ENCODE data around the gene CYP2W1. TPM values are rescaled to one million over a fixed set of nuclear protein-coding genes. Genes with fewer than 3 reads are reported as not detected.
"Not testable (repeated sequence)": the region's sequence is repeated elsewhere in the genome, so short reads cannot be mapped to it uniquely, and the experiment has no call there.

Gene CYP2W1
- total RNA-seq, 1 donor from 2014 or later = not detected

DNA sequence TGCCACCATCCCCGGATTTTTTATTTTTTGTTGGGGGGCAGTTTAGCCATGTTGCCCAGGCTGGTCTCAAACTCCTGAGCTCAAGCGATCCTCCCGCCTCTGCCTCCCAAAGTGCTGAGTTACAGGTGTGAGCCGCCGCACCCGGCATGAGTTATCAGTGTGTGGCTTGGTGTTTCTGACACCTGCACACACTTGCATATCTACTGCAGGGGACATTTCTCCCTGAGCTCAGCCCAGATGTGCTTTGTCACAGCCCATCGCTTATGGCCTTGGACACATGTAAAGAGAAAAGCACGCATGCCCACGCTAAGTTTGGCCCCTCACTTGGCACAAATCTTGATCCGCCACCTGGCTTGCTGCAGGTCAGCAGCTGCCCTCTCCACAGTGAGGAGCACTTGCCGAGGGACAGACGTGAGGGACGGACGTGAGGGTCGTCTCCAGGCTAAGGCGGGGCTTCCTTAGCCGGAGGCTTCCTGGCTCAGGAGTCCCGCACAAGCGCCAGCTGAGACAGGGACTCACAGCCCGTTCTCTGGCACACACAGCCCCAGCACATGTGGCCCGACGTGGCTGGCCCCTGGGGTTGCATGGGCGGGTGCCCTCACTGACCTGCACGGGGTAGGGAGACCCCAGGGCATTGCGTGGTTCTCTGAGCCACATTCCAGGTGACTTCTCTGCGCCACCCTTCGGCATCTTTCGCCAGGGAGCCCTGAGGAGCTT, 11.8 kb downstream of the CYP2W1 start:
- DNase-seq (ENCODE audit: low spot score) = no peak

DNA sequence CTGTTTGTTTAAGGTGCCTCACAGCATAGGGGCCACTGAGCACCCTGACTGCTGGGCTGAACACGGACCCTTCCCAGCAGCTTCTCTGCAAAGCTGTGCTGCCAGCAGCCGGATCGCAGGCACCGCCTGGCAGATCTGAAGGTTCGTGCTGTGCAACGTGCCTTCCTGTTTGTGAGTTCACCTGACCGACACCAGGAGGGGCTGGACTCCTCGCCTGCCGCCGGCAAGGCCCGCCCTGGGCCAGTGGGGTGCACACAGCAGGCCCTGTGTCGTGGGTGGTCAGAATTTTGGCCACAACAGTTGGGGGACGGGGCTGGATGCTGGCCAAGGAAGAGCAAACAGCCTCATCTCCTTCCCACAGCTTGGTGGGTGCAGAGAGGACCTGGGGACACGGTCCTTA, 12.6 kb downstream of the CYP2W1 start:
- no peak for DNase-seq (ENCODE audit: low spot score)

DNA sequence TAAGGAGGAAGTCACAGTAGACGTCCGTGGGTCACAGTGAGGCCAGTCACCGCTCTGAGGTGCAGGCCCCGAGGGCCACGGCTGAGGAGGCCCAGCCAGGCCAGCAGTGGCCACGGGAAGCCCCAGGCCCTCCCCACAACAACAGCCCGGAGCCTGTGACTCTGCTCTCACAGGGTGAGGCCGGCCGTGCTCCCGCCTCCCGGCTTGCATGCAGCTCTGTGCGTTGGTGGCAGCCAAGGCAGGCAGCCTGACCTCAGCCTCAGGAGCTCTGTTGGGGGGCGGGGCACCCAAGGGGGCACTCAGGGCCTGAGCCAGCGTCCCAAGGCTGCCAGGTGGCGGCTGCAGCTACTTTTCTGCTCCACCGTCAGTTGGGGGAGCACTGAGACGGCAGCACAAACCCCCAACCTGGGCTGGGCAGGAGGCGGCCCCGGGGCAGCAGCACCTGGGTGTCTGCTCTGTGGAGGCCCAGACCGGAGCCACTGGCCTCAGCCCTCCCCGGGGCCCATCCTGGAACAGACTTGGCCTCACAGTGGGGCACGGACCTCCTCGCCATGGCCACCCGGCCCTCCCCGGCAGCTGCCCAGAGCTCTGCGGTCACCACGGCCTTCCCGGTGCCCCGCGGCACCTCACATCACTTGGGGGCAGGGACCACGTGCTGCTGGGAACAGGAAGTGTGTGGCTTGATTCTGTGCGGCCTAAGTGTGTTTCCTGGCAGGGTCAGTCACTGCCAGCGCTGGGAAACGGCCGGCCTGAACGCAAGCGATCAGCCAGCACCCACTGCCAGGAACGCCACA, 13.3 kb downstream of the CYP2W1 start:
- no peak for DNase-seq (ENCODE audit: low spot score)

DNA sequence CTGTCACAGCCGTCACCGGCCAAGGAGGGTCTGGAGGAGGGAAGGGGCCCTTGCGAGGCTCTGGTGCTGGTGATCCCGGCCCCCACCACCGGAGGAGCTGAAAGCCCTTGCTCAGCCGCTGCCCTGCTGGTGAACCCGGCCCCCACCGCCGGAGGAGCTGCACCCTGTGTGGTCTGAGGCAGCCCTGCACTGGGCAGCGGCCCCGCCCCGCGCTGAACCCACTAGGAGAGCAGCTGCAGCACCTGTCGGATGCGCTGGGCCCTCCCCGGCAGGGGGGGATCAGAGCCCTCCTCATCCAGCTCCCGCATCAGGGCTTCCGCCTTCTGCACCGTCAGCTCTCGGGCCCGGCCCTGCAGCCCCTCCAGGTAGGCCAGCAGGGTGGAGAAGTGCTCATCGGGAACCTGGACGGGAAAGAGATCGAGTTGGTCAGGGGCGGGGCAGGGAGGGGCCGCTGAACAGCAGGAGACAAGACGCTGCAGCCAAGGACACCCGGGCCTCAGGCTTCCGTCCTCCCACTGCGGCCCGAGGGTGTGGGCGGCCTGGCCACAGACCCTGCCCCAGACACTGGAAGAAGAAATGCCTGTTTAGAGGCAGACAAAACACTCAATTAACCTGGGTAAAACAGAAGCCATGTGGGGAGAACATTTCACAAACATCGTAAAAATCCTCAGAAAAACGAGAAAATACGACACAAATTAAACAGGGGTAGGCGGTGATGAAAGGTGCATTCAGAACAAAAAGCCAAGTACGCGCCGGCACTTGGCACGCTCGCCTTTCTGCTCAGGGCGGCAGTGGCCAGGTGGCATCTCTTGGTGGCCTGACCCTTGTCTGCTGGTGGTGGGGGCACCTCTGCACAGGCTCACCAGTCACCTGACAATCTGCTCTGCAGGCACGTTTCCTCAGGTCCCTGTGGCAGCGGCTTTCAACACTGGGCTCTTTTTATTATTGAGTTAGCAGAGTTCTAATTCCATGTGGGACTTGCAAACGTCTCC, 14.7 kb downstream of the CYP2W1 start:
- DNase-seq (ENCODE audit: low spot score) = no peak

DNA sequence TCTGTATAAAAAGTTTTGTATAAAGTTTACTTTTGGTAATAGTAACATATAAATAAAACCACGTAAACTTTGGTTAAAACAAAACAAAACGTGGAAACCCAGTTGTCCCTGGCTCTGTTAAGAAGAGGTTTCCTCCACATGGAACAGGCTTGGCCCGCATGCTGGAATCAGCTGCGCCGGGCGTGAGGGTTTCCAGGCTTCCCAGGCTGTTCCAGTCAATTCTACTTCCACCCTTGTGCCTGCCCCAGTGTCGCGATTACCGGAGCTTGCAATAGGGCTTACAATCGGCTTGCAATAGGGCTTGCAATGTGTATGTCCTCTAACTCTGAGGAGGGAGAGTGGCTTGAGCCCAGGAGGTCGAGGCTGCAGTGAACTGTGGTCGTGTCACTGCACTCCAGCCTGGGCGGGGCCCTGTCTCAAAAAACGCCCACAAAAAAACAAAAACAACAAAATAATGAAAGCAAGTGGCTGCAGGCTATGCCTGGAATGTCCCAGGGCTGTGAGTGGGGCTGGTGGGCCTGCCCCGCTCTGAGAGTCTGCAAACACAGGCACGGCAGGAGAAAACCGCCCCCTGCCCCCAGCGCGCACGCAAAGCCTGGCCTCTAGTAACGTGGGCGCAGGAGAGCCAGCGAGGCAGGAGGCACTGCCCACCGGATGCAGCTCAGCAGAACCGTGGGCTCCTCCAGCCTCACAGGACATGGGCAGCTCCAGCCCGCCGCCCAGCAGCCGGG, 16.3 kb downstream of the CYP2W1 start:
- no peak for DNase-seq (ENCODE audit: low spot score)

DNA sequence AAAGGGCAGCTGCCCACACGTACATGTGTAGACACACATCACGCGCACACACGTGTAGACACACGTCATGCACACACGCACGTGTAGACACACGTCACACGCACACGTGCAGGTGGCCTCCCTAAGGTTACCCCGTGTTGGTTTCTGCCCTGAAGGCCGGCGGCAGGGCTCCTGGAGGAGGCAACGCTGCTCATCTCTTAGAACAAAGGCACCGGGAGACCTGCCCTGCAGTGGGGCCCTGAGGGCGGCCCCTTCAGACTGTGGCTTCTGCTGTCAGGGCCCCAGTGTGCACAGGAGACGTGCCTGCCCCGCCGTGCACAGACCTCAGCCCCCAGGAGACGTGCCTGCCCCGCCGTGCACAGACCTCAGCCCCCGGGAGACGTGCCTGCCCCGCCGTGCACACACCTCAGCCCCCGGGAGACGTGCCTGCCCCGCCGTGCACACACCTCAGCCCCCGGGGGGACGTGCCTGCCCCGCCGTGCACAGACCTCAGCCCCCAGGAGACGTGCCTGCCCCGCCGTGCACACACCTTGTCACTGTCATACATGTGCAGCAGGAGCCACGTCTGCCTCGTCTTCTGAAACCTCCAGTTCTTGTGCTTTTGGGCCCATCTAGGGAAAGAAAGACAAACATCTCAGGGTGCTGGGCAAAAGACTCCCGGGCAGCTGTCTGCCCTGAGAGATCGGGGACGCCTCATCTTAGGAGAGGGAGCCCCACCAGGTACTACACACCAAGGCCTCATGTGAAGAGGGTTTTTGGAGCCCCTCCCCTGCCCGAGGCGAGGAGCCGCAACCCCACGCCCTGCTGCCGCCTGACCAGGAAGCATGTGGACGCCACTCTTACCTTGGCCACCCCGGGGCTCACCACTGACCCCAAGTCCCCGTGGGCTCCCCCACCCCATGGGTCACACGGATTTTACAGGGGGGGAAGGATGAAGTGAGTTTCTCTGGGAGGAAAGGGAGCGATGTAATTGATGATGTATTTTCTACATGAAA, 17.3 kb downstream of the CYP2W1 start:
- no peak for DNase-seq (ENCODE audit: low spot score)

DNA sequence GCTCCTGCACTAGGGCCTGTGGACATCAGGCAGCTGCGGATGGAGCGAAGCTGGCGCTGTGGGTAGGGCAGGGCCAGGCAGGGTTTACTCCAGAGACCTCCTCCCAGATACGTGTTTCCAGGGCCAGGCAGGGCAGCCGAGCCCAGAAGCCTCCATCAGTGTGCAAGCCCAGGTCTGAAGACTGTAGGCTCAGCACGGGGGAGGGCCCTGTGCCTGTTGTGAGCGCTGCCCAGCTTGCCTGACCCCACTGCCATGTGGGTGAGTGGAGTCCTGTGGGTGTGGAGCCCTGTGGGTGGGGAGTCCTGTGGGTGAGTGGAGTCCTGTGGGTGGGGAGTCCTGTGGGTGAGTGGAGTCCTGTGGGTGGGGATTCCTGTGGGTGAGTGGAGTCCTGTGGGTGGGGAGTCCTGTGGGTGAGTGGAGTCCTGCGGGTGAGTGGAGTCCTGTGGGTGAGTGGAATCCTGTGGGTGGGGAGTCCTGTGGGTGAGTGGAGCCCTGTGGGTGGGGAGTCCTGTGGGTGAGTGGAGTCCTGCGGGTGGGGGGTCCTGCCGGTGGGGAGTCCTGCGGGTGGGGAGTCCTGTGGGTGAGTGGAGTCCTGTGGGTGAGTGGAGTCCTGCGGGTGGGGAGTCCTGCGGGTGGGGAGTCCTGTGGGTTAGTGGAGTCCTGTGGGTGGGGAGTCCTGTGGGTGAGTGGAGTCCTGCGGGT, 18.2 kb downstream of the CYP2W1 start:
- DNase-seq (ENCODE audit: low spot score) = not testable (repeated sequence)

DNA sequence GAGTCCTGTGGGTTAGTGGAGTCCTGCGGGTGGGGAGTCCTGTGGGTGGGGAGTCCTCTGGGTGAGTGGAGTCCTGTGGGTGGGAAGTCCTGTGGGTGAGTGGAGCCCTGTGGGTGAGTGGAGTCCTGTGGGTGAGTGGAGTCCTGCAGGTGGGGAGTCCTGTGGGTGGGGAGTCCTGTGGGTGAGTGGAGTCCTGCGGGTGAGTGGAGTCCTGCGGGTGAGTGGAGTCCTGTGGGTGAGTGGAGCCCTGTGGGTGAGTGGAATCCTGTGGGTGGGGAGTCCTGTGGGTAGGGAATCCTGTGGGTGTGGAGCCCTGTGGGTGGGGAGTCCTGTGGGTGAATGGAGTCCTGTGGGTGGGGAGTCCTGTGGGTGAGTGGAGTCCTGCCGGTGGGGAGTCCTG, 19.0 kb downstream of the CYP2W1 start:
- not testable (repeated sequence) for DNase-seq (ENCODE audit: low spot score)

DNA sequence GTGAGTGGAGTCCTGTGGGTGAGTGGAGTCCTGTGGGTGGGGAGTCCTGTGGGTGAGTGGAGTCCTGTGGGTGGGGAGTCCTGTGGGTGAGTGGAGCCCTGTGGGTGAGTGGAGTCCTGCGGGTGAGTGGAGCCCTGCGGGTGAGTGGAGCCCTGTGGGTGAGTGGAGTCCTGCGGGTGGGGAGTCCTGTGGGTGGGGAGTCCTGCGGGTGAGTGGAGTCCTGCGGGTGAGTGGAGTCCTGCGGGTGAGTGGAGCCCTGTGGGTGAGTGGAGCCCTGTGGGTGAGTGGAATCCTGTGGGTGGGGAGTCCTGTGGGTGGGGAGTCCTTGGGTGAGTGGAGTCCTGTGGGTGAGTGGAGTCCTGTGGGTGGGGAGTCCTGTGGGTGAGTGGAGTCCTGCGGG, 19.5 kb downstream of the CYP2W1 start:
- DNase-seq (ENCODE audit: low spot score) = not testable (repeated sequence)

DNA sequence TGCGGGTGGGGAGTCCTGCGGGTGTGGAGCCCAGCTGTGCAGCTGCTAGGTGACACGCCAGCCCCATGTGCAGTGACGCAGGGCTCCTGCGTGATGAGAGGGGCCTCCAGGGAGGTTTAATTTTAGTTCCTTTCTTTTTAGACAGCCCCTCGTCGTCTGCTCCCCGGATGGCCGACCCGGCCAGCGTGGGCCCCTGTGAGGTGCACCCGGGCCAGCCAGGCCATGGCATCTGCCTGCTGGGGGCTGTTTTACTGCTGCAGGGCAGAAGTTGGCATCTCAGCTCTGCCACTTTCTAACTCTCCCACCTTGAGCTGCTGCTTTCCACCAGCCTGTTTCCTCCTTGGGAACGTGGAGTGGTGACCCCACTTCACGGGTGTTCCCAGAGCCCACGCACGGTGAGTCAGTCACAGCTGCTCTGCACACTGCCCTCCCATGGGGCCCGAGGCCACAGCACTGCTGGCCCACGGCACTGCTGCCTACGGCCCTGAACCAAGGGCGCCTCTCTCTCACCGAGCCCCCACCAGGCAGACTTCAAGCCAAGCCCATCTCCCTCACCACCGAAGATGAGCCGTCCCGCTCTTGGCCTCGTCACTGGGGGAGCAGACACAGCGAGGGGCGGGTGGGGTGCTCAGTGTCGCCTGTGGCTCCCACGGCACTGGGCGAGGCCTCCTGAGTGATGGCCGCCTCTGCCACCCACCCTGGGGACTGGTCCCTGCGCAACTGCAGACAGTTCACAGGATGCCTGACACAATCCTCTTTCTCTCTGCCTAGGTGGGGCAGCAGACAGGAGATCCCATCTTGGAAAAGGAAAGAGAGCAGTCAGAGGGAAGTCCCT, 21.3 kb downstream of the CYP2W1 start:
- DNase-seq (ENCODE audit: low spot score) = no peak

DNA sequence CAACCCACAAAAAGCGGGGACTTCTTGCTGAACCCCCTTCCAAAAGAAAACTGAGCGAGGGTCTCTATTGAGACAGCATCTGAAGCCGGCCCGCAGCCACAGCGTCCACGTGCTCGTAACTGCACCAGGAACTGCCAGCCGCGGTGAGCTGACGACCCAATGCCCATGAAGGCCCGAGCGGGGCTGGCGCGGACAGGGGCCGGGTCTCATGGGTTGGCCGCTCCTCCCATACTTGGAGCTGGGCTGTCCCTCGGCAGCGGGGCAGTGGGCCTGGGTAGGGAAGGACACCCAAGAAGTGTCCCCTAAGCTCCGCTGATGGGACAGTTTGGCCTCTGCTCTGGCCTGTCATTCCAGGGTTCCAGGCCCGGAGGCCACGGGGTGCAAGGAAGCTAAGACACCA, 22.3 kb downstream of the CYP2W1 start:
- DNase-seq (ENCODE audit: low spot score) = no peak

DNA sequence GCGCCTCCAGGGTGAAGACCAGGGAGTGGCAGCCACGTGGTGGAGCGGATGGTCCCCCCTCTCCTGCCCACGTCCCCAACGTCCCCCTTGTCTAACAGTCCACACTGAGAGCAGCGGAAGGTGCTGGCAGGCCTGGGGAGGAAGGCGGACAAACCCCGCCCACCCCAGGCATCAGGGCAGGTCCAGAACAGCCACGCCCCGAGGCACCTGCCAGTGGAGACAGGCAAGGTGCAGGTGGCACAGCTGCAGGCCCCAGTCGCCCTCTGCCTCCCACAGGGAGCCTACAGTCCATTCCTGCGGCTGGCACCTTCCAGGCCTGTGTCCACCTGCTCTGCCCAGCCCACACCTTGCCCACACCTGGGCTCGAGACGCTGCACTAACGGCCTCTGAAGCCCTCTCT, 24.9 kb downstream of the CYP2W1 start:
- DNase-seq (ENCODE audit: low spot score) = no peak

DNA sequence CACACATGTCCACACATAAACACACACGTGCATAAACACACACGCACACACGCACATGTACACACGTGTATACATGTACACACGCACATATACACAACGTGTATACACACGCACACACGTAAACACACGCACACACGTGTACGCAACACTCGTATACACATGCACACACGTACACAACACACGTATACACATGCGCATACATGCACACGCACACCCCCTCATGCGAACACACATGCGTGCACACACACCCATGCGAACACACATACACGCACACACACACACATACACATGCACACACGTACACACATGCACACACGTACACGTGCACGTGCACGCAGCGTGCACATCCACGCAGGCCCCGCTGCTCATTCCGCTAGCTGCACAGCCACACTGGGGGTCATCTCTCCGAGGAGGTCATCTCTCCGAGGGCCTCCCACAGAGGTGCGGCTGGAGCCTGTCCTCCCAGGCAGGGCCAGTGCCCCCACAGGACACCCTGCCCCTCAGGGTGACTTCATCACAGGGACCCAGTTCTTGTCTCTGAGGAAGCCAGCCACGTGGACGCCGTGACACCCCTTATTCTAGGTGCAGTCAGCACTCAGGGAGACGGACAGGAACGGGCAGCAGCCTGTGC, 25.9 kb downstream of the CYP2W1 start:
- no peak for DNase-seq (ENCODE audit: low spot score)

DNA sequence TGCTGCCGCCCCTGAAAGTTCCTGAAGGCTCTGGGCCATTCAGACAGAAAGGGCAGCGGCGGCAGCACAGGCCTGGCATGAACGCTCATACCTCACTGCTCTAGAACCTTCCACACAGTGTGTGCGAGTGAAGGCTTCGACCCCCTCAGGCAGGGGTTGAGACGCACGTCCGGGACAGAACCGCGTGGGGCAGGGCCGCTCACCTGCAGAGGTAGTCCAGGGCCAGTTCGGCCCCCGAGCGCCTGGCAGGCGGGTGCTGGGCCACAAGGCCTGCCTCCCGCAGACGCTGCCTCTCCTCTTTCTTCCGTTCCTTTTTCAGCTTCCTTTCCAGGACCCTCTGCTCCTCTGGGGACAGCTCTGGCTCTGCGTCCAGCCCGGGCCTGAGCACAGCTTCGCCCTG, 26.8 kb downstream of the CYP2W1 start:
- DNase-seq (ENCODE audit: low spot score) = no peak

DNA sequence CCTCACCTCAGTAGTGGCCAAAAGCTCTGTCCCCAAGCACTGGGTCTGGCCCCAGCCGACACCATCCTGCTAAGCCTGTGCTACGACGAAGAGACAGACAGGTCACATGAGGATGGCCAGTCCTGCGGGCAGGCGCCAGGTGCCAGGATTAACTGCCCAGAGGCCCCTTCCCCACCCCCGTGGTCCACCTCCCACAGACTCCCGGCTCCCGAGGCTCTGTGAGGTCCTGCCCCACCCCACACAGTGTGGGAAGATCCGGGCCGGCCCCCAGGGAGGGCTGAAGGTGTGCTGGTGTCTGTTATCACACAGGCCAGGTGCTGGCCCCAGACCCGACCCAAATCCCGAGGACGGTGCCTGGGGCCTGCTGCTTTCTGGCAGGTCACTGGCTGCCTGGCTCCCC, 27.2 kb downstream of the CYP2W1 start:
- no peak for DNase-seq (ENCODE audit: low spot score)

DNA sequence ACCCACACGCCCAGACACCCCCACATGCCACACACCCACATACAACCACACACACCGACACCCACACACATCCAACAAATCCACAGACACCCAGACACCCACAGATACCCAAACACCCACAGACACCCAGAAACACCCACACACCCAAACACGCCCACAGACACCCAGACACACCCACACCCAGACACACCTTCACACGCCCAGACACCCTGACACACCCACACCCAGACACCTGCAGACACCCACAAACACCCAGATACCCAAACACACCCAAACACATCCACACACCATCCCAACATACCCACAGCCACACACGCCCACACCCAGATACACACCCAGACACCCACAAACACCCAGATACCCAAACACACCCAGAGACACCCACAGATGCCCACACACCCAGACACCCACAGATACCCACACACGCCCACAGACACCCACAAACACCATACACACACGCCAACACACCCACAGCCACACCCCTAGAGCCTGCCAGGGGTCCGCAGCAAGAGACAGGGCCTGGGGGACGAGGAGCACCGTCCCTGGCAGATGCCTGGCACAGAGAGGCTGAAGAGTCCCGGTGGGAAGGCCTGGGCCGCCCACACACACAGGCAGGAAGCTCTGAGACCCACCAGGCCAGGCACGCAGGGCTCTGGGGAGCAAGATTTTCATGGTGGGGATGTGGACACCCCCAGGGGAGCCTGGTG, 28.5 kb downstream of the CYP2W1 start:
- no peak for DNase-seq (ENCODE audit: low spot score)
